ENCODE results near the gene GSDME. TPM values are rescaled to one million over a fixed set of nuclear protein-coding genes. Genes with fewer than 3 reads are reported as not detected.

Gene GSDME
- total RNA-seq, 5 donors from 2014 or later (not counting 1 experiment from before 2014, with no cell fraction given) = 0.38 to 1.1 (median 0.46) TPM; not detected in 1

DNA sequence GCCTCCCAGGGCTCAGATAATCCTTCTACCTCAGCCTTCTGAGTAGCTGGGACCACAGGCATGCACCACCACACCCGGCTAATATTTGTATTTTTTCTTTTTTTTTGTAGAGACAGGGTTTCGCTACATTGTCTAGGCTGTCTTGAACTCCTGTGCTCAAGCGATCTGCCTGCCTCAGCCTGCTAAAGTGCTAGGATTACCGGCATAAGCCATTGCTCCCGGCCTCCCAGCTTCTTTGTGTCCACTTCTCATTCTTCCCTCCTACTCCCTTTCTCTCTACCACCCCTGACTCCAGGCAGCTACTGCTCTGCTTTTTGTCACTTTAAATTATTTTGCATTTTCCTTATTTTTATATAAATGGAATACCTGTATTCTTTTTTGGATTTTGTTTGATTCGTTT, 100.7 kb downstream of the GSDME start:
- Mint-ChIP-seq H3K36me3 (peaks cover 20% of the 10 kb centered on the region), H3K4me3 (no peak overlapping the region), H3K27me3 (no peaks in the 10 kb centered on the region), H3K9me3 (no peaks in the 10 kb centered on the region), H3K27ac (no peak overlapping the region), H3K4me1 (peaks cover 10 to 14% (median 13%) of the 10 kb centered on the region in 3 donors)
- POLR2A ChIA-PET = no interaction called here
- Histone ChIP-seq H3K36me3 (ENCODE audit: control insufficient read depth in 2 of 2, extremely low read depth in 1 of 2, insufficient read depth in 1 of 2, low read length in 1 of 2) (no peaks in the 10 kb centered on the region), H3K4me1 (ENCODE audit: control insufficient read depth in 1 of 2, extremely low read depth in 1 of 2, insufficient read depth in 2 of 2, low read length in 2 of 2) (no peaks in the 10 kb centered on the region), H3K27me3 (replicated peaks in 1 of 2; ENCODE audit: control insufficient read depth in 2 of 2, extremely low read depth in 1 of 2, insufficient read depth in 2 of 2, low read length in 1 of 2) (no peaks in the 10 kb centered on the region), H3K4me3 (ENCODE audit: control insufficient read depth in 1 of 2, extremely low read depth in 1 of 2, low read length in 1 of 2) (no peak overlapping the region), H3K27ac (ENCODE audit: low read length) (no peak overlapping the region), H3K9me3 (no peaks in the 10 kb centered on the region)
- DNase-seq (no peak), ATAC-seq (replicated peaks in 1 of 4) (no peak)
- 100% methylated on average over 3 of the region's 6 CpGs for WGBS (ENCODE audit: insufficient coverage)
- CTCF ChIA-PET = interaction anchor here in 1 of 2 donors (1.0 kb wide), 1 partner anchor 9 kb away, joined by 3 read pairs; no protein-coding TSS in a partner anchor

DNA sequence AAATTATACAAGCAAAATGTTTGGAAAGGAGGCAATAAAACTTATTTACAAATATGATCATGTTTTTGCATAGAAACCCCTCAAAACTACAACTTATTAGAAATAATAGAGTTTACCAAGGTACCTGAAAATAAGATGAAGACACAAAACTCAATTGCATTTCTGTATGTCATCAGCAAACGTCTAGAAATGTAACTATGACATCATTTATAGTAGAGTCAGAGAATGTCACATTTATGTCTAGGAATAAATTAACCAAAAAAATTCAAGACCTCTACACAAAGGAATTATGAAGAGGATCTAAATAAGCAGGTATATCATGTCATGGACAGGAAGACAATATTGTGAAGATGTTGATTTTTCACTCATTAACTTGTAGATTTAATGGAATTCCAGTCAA, 103.0 kb downstream of the GSDME start:
- no peaks in the 10 kb centered on the region for H3K27me3 ChIP-seq (replicated peaks in 1 of 2; ENCODE audit: control insufficient read depth in 2 of 2, extremely low read depth in 1 of 2, insufficient read depth in 2 of 2, low read length in 1 of 2)
- no peaks in the 10 kb centered on the region for H3K4me1 ChIP-seq (ENCODE audit: control insufficient read depth in 1 of 2, extremely low read depth in 1 of 2, insufficient read depth in 2 of 2, low read length in 2 of 2)
- ChIA-PET CTCF (interaction anchor here in 1 of 2 donors (1.2 kb wide), 1 partner anchor 10 kb away, joined by 3 read pairs; no protein-coding TSS in a partner anchor), POLR2A (no interaction called here)
- H3K36me3 ChIP-seq (ENCODE audit: control insufficient read depth in 2 of 2, extremely low read depth in 1 of 2, insufficient read depth in 1 of 2, low read length in 1 of 2) = no peaks in the 10 kb centered on the region
- no peak overlapping the region for H3K4me3 ChIP-seq (ENCODE audit: control insufficient read depth in 1 of 2, extremely low read depth in 1 of 2, low read length in 1 of 2)
- Mint-ChIP-seq H3K4me1 (peaks cover 10 to 20% (median 14%) of the 10 kb centered on the region in 3 donors), H3K36me3 (peaks cover 25% of the 10 kb centered on the region), H3K27ac (no peak overlapping the region), H3K9me3 (no peaks in the 10 kb centered on the region), H3K27me3 (no peaks in the 10 kb centered on the region), H3K4me3 (no peak overlapping the region)
- no peaks in the 10 kb centered on the region for H3K9me3 ChIP-seq
- DNase-seq (no peak), ATAC-seq (replicated peaks in 1 of 4) (no peak)
- no peak overlapping the region for H3K27ac ChIP-seq (ENCODE audit: low read length)
- no CpG with 5 or more reads among the region's 1 CpG for WGBS (ENCODE audit: insufficient coverage)

DNA sequence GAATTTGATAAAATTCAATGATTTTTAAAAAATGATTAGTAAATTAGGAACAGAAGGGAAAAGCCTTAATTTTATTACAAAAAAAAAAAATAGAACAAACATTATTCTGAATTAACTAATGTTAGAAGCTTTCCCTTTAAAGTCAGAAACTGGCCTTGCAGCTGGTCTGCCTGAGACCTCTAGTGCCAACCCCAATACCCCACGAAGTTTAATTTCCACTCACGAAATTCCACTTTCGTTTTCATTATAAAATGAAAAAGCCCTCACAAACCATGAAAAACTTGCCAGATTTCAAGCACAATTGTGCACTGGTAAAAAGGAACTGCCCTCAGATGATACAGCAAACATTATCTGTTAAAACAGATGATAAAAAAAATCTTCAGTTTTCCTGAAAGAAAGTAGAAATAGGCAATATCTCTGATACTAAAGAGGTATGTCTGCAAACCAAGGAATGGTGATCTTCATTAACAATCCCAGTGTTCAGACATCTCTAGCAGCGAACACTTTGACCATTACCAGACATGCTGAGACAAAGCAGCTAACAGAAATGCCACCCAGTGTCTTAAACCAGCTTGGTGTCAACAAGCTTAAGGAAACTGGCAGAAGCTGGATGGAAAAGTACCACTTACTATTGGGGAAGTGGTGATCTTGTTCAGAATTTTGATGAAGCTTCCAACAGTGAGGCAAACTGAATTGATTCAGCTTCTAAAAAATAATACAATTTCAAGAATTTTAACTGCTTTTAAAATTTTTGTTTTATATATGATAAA, 103.8 kb downstream of the GSDME start:
- H3K9me3 Mint-ChIP-seq = no peaks in the 10 kb centered on the region
- ATAC-seq (replicated peaks in 1 of 4) = no peak
- Histone ChIP-seq H3K4me1 (ENCODE audit: control insufficient read depth in 1 of 2, extremely low read depth in 1 of 2, insufficient read depth in 2 of 2, low read length in 2 of 2) (no peaks in the 10 kb centered on the region), H3K9me3 (no peaks in the 10 kb centered on the region), H3K27me3 (replicated peaks in 1 of 2; ENCODE audit: control insufficient read depth in 2 of 2, extremely low read depth in 1 of 2, insufficient read depth in 2 of 2, low read length in 1 of 2) (no peaks in the 10 kb centered on the region), H3K27ac (ENCODE audit: low read length) (no peak overlapping the region), H3K36me3 (ENCODE audit: control insufficient read depth in 2 of 2, extremely low read depth in 1 of 2, insufficient read depth in 1 of 2, low read length in 1 of 2) (no peaks in the 10 kb centered on the region), H3K4me3 (ENCODE audit: control insufficient read depth in 1 of 2, extremely low read depth in 1 of 2, low read length in 1 of 2) (peak overlapping the region in 1 of 2 donors; percentile 8)
- CTCF ChIA-PET = interaction anchor here in 1 of 2 donors (0.7 kb wide), 1 partner anchor 25 kb away, joined by 4 read pairs; no protein-coding TSS in a partner anchor
- peak overlapping the region; percentile 51 to 62 (median 52) for H3K4me3 Mint-ChIP-seq
- DNase-seq = no peak
- H3K27ac Mint-ChIP-seq = peak overlapping the region in 1 of 2 donors; percentile 39
- H3K27me3 Mint-ChIP-seq = no peaks in the 10 kb centered on the region
- H3K4me1 Mint-ChIP-seq = peaks cover 10 to 20% (median 14%) of the 10 kb centered on the region in 3 donors
- WGBS (ENCODE audit: insufficient coverage) = 0% methylated on average over 1 of the region's 4 CpGs
- peaks cover 18% of the 10 kb centered on the region for H3K36me3 Mint-ChIP-seq
- POLR2A ChIA-PET = no interaction called here

DNA sequence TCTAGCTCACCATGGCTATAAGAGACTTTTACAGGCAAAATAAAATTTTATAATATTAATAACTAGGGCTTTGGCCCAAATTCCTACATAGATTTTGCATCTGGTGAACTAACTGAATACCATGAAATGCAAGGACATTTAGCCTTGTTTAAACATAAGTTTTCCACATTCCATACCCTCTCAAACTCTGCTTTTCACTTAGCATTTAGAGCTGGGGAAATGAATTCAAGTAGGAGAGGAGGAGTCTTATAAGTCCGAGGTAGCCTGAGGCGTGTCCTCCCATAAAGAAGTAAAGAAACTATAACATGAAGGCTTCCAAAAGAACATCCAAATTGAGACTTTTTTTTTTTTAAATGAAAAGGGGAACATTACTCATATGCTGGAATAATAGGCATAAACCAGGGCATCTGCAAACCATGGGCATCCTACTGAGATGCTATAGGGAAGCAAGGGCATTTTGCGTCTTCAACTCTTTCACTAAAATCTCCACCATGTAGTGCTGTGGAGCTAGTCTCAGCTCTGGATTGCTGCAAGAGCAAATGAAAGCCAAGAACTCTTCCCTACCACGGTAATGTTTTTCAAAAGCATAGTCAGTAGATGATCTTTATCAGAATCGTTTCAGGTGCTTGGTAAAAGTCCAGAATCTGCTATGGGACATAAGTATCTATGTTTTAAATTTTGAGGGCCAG, 104.9 kb downstream of the GSDME start:
- CTCF ChIA-PET = no interaction called here
- WGBS (ENCODE audit: insufficient coverage) = no CpG with 5 or more reads among the region's 5 CpGs
- Histone ChIP-seq H3K36me3 (ENCODE audit: control insufficient read depth in 2 of 2, extremely low read depth in 1 of 2, insufficient read depth in 1 of 2, low read length in 1 of 2) (no peaks in the 10 kb centered on the region), H3K27me3 (replicated peaks in 1 of 2; ENCODE audit: control insufficient read depth in 2 of 2, extremely low read depth in 1 of 2, insufficient read depth in 2 of 2, low read length in 1 of 2) (no peaks in the 10 kb centered on the region), H3K27ac (ENCODE audit: low read length) (no peak overlapping the region), H3K4me1 (ENCODE audit: control insufficient read depth in 1 of 2, extremely low read depth in 1 of 2, insufficient read depth in 2 of 2, low read length in 2 of 2) (no peaks in the 10 kb centered on the region), H3K4me3 (ENCODE audit: control insufficient read depth in 1 of 2, extremely low read depth in 1 of 2, low read length in 1 of 2) (no peak overlapping the region), H3K9me3 (no peaks in the 10 kb centered on the region)
- POLR2A ChIA-PET = interaction anchor here in 1 of 2 donors (0.5 to 0.7 kb wide), 2 partner anchors 19 to 935 kb away, joined by 5 to 6 read pairs; no protein-coding TSS in a partner anchor
- H3K27me3 Mint-ChIP-seq = no peaks in the 10 kb centered on the region
- no peak for ATAC-seq (replicated peaks in 1 of 4)
- DNase-seq = no peak
- peak overlapping the region in 1 of 3 donors; percentile 51 for H3K4me3 Mint-ChIP-seq
- H3K36me3 Mint-ChIP-seq = peaks cover 22% of the 10 kb centered on the region
- peak overlapping the region in 1 of 2 donors; percentile 24 for H3K27ac Mint-ChIP-seq
- H3K9me3 Mint-ChIP-seq = no peaks in the 10 kb centered on the region
- H3K4me1 Mint-ChIP-seq = peaks cover 10 to 20% (median 14%) of the 10 kb centered on the region in 3 donors

Other genes with a start within 250 kb of the GSDME start
- gene PALS2, start 184.0 kb downstream of the GSDME start, total RNA-seq = 10 to 100 TPM; 26.1 to 60.0 (median 31.0) TPM
- 10 to 100 TPM; 30.2 to 62.7 (median 54.7) TPM for gene OSBPL3, start 222.7 kb upstream of the GSDME start, total RNA-seq